Measurements from ENCODE around the gene UVRAG. TPM values are rescaled to one million over a fixed set of nuclear protein-coding genes. Genes with fewer than 3 reads are reported as not detected.

UVRAG gene
- total and polyA plus RNA-seq, 4 donors = 4.4 to 15.1 (median 10.0) TPM

DNA sequence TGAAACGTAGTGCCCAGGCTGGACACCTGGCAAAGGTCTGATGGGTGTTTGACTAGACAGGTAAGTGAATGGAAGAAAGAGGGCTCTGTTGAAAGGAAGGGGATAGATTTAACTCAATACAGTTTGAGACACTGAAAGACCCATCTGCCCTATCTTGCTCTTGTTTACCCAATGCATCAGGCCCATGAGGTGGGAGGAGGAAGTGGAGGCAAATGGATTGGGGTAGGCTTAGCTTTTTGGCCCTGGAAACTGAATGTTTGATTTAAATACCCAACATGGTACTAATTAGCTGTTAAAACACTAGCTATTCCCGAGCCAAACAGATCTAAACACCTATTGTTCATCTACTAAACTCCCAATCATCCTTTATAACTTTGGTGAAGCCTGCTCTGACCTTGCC is 3.5 kb upstream of the UVRAG start:
- Histone ChIP-seq H3K36me3 (ENCODE audit: control insufficient read depth in 4 of 4, insufficient read depth in 3 of 4, low read depth in 1 of 4, low read length in 3 of 4) (no peaks in the 10 kb centered on the region), H3K4me1 (ENCODE audit: control insufficient read depth in 4 of 4, insufficient read depth in 4 of 4, low read length in 3 of 4) (peaks cover 2 to 13% (median 12%) of the 10 kb centered on the region in 4 donors), H3K9ac (ENCODE audit: low read depth in 1 of 2, low read length in 2 of 2) (no peak overlapping the region), H3K9me3 (ENCODE audit: control insufficient read depth in 4 of 4, low read length in 3 of 4) (no peaks in the 10 kb centered on the region), H3K27ac (ENCODE audit: low read depth in 1 of 2, low read length in 2 of 2) (no peak overlapping the region), H3K27me3 (ENCODE audit: control insufficient read depth in 4 of 4, insufficient read depth in 4 of 4, low read length in 3 of 4) (no peaks in the 10 kb centered on the region), H3K4me3 (ENCODE audit: low read depth in 1 of 3, low read length in 3 of 3) (no peak overlapping the region)
- 92% methylated on average over 2 of the region's 2 CpGs for WGBS
- TF ChIP-seq GABPA (IDR thresholded peaks at IDR 0.05 in 1 of 2, conservative IDR thresholded peaks at IDR 0.05 in 1 of 2) = no peak
- no peak for TF ChIP-seq TAF1 (conservative IDR thresholded peaks at IDR 0.05)
- no peak for DNase-seq (ENCODE audit: low spot score)

DNA sequence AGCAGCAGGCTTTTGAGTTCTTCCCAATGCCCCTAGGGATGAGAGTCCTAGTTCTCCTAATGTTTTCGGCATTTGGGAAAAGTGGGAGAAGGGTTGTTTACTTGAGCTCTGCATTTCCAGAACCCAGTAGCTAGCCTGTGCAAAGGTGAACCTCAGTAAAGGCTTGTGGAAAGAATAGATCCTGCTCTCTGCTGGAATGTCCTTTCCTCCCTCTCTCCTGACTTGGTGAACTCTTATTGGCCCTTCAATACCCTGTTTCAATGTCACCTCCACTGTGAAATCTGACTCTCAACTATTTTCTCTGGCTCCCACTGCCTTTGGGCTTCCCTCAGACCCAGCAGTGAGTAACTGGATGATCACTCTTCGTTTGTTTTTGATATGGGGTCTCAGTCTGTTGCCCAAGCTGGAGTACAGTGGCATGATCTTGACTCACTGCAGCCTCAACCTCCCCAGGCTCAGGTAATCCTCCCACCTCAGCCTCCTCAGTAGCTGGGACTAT is 2.4 kb upstream of the UVRAG start:
- Histone ChIP-seq H3K36me3 (ENCODE audit: control insufficient read depth in 4 of 4, insufficient read depth in 3 of 4, low read depth in 1 of 4, low read length in 3 of 4) (no peaks in the 10 kb centered on the region), H3K9ac (ENCODE audit: low read depth in 1 of 2, low read length in 2 of 2) (no peak overlapping the region), H3K27me3 (ENCODE audit: control insufficient read depth in 4 of 4, insufficient read depth in 4 of 4, low read length in 3 of 4) (no peaks in the 10 kb centered on the region), H3K4me1 (ENCODE audit: control insufficient read depth in 4 of 4, insufficient read depth in 4 of 4, low read length in 3 of 4) (peaks cover 2 to 22% (median 21%) of the 10 kb centered on the region in 4 donors), H3K27ac (ENCODE audit: low read depth in 1 of 2, low read length in 2 of 2) (no peak overlapping the region), H3K9me3 (ENCODE audit: control insufficient read depth in 4 of 4, low read length in 3 of 4) (no peaks in the 10 kb centered on the region), H3K4me3 (ENCODE audit: low read depth in 1 of 3, low read length in 3 of 3) (no peak overlapping the region)
- no peak for DNase-seq (ENCODE audit: low spot score)
- TF ChIP-seq, protein P1, sequence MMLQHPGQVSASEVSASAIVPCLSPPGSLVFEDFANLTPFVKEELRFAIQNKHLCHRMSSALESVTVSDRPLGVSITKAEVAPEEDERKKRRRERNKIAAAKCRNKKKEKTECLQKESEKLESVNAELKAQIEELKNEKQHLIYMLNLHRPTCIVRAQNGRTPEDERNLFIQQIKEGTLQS (IDR thresholded peaks at IDR 0.05) = no peak
- TF ChIP-seq FOXA2 (IDR thresholded peaks at IDR 0.05) = no peak
- TF ChIP-seq JUND (IDR thresholded peaks at IDR 0.05) = no peak
- TF ChIP-seq NR2F2 (IDR thresholded peaks at IDR 0.05) = no peak
- no peak for TF ChIP-seq EGR1 (IDR thresholded peaks at IDR 0.05; ENCODE audit: low read depth in 2 of 2)
- TF ChIP-seq HNF4G (IDR thresholded peaks at IDR 0.05) = no peak
- TF ChIP-seq GABPA (IDR thresholded peaks at IDR 0.05 in 1 of 2, conservative IDR thresholded peaks at IDR 0.05 in 1 of 2) = no peak
- 83% methylated on average over 2 of the region's 2 CpGs for WGBS

DNA sequence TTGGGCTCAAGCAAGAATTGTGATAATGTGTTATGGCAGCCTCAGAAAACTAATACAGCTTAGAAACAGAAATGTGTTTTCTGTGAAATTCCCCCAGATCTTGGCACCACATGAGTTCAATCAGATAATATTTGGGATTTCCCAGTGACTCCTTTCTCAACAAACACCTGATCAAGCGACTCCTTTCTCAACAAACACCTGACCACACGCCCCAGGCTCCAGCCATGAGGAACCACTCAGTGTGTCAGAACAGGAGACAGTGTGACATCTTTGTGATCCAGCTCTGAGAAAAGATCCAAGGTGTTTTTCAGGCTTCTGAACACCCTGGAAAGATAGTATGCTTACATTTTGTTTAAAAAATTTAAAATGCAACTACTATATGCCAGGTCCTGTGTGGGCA is 1.9 kb upstream of the UVRAG start:
- Histone ChIP-seq H3K36me3 (ENCODE audit: control insufficient read depth in 4 of 4, insufficient read depth in 3 of 4, low read depth in 1 of 4, low read length in 3 of 4) (no peaks in the 10 kb centered on the region), H3K4me1 (ENCODE audit: control insufficient read depth in 4 of 4, insufficient read depth in 4 of 4, low read length in 3 of 4) (peaks cover 2 to 22% (median 21%) of the 10 kb centered on the region in 4 donors), H3K27me3 (ENCODE audit: control insufficient read depth in 4 of 4, insufficient read depth in 4 of 4, low read length in 3 of 4) (no peaks in the 10 kb centered on the region), H3K27ac (ENCODE audit: low read depth in 1 of 2, low read length in 2 of 2) (no peak overlapping the region), H3K4me3 (ENCODE audit: low read depth in 1 of 3, low read length in 3 of 3) (no peak overlapping the region), H3K9ac (ENCODE audit: low read depth in 1 of 2, low read length in 2 of 2) (no peak overlapping the region), H3K9me3 (ENCODE audit: control insufficient read depth in 4 of 4, low read length in 3 of 4) (no peaks in the 10 kb centered on the region)
- no peak for TF ChIP-seq EGR1 (IDR thresholded peaks at IDR 0.05; ENCODE audit: low read depth in 2 of 2)
- TF ChIP-seq RAD21 (IDR thresholded peaks at IDR 0.05) = no peak
- no peak for TF ChIP-seq HNF4A (conservative IDR thresholded peaks at IDR 0.05)
- no peak for TF ChIP-seq SP1 (IDR thresholded peaks at IDR 0.05)
- TF ChIP-seq, protein P1 (IDR thresholded peaks at IDR 0.05) = no peak
- TF ChIP-seq, protein P2, sequence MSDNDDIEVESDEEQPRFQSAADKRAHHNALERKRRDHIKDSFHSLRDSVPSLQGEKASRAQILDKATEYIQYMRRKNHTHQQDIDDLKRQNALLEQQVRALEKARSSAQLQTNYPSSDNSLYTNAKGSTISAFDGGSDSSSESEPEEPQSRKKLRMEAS (IDR thresholded peaks at IDR 0.05) = no peak
- no peak for TF ChIP-seq GABPA (IDR thresholded peaks at IDR 0.05 in 1 of 2, conservative IDR thresholded peaks at IDR 0.05 in 1 of 2)
- no peak for TF ChIP-seq FOXA1 (IDR thresholded peaks at IDR 0.05)
- TF ChIP-seq, protein P3, sequence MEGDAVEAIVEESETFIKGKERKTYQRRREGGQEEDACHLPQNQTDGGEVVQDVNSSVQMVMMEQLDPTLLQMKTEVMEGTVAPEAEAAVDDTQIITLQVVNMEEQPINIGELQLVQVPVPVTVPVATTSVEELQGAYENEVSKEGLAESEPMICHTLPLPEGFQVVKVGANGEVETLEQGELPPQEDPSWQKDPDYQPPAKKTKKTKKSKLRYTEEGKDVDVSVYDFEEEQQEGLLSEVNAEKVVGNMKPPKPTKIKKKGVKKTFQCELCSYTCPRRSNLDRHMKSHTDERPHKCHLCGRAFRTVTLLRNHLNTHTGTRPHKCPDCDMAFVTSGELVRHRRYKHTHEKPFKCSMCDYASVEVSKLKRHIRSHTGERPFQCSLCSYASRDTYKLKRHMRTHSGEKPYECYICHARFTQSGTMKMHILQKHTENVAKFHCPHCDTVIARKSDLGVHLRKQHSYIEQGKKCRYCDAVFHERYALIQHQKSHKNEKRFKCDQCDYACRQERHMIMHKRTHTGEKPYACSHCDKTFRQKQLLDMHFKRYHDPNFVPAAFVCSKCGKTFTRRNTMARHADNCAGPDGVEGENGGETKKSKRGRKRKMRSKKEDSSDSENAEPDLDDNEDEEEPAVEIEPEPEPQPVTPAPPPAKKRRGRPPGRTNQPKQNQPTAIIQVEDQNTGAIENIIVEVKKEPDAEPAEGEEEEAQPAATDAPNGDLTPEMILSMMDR (IDR thresholded peaks at IDR 0.05; ENCODE audit: low read depth, low read length, missing input control) = no peak
- no peak for DNase-seq (ENCODE audit: low spot score)
- 79% methylated on average over 2 of the region's 2 CpGs for WGBS
